Neural progenitor cell (in vitro differentiated cells): ENCODE results near the gene COMP. TPM values are rescaled to one million over a fixed set of nuclear protein-coding genes. Genes with fewer than 3 reads are reported as not detected.

Experiments used
- DNase-seq: peaks from one replicate; pipeline ENCODE4 v3.0.0-alpha.2; 2016; ENCODE audit warnings: low spot score
- H2AFZ ChIP-seq: fragments of 200-600 bp; sonication (generic); replicated peaks from 2 replicates; pipeline ENCODE4 v1.6.1; 2016; ENCODE audit warnings: antibody characterized with exemption
- H3F3A ChIP-seq: fragments of 200-600 bp; sonication (generic); 2 replicates; pipeline ENCODE4 v1.6.1; 2016; ENCODE audit warnings: antibody characterized with exemption, low read depth
- H3K27ac ChIP-seq: fragments of 200-600 bp; sonication (generic); 2 replicates; pipeline ENCODE4 v1.5.1; 2016; ENCODE audit warnings: mild to moderate bottlenecking
- H3K27me3 ChIP-seq: fragments of 200-600 bp; sonication (generic); 2 replicates; pipeline ENCODE4 v1.6.1; 2016; ENCODE audit warnings: mild to moderate bottlenecking, moderate library complexity
- H3K36me3 ChIP-seq: fragments of 200-600 bp; sonication (generic); 2 replicates; pipeline ENCODE4 v1.5.1; 2016
- H3K4me1 ChIP-seq: fragments of 200-600 bp; sonication (generic); 2 replicates; pipeline ENCODE4 v1.6.1; 2016; ENCODE audit warnings: mixed run types
- H3K4me2 ChIP-seq: fragments of 200-600 bp; sonication (generic); 2 replicates; pipeline ENCODE4 v1.6.1; 2016
- H3K4me3 ChIP-seq: fragments of 200-600 bp; sonication (generic); 2 replicates; pipeline ENCODE4 v1.5.1; 2016
- H3K79me2 ChIP-seq: fragments of 200-600 bp; sonication (generic); 2 replicates; pipeline ENCODE4 v1.6.1; 2016; ENCODE audit warnings: low read depth
- H3K9ac ChIP-seq: fragments of 200-600 bp; sonication (generic); 2 replicates; pipeline ENCODE4 v1.6.1; 2016
- H3K9me3 ChIP-seq: fragments of 200-600 bp; sonication (generic); 2 replicates; pipeline ENCODE4 v1.5.1; 2016; ENCODE audit warnings: low read depth
- H4K20me1 ChIP-seq: fragments of 200-600 bp; sonication (generic); 2 replicates; pipeline ENCODE4 v1.6.1; 2016; ENCODE audit warnings: low read depth
- H3K27ac Mint-ChIP-seq: 3 replicates; pipeline ENCODE4 v1.8.0; 2021; ENCODE audit warnings: mixed read lengths
- H3K27me3 Mint-ChIP-seq: 2 replicates; pipeline ENCODE4 v1.8.0; 2022; ENCODE audit warnings: low read depth, mild to moderate bottlenecking, inconsistent platforms, moderate library complexity, mixed read lengths; ENCODE audit not compliant: insufficient read depth
- H3K36me3 Mint-ChIP-seq: 3 replicates; pipeline ENCODE4 v1.8.0; 2021; ENCODE audit warnings: mixed read lengths
- H3K4me1 Mint-ChIP-seq: 3 replicates; pipeline ENCODE4 v1.8.0; 2021; ENCODE audit warnings: mixed read lengths
- H3K4me3 Mint-ChIP-seq: 3 replicates; pipeline ENCODE4 v1.8.0; 2021; ENCODE audit warnings: mild to moderate bottlenecking, moderate library complexity, mixed read lengths
- H3K9me3 Mint-ChIP-seq: 3 replicates; pipeline ENCODE4 v1.8.0; 2020; ENCODE audit warnings: mixed read lengths
- CTCF ChIP-seq: fragments of 200-600 bp; sonication (generic); IDR thresholded peaks from 2 replicates; pipeline ENCODE4 v1.5.1; 2017; ENCODE audit warnings: antibody characterized with exemption, mild to moderate bottlenecking
- EZH2 ChIP-seq: fragments of 200-600 bp; sonication (generic); IDR thresholded peaks from 2 replicates; pipeline ENCODE4 v1.6.1; 2017; ENCODE audit warnings: antibody characterized with exemption, mild to moderate bottlenecking, moderate library complexity
- EZH2phosphoT487 ChIP-seq: fragments of 200-600 bp; sonication (generic); IDR thresholded peaks from 2 replicates; pipeline ENCODE4 v1.6.1; 2017; ENCODE audit warnings: antibody characterized with exemption
- total RNA-seq: library from RNA; depleted of rRNA; stranded (reverse); fragments of >200 nt; gene quantifications from 2 replicates; pipeline ENCODE4 v1.2.3, GENCODE V29; 2015; ENCODE audit warnings: low replicate concordance

The COMP gene
- total RNA-seq, 1 donor from 2014 or later = not detected

GRCh38 chr19:18760440-18761383 is 30.4 kb downstream of the COMP start:
- Mint-ChIP-seq H3K36me3 (no peaks in the 10 kb centered on the region), H3K4me1 (no peaks in the 10 kb centered on the region), H3K27me3 (peaks cover 4% of the 10 kb centered on the region), H3K4me3 (no peak overlapping the region), H3K27ac (no peak overlapping the region), H3K9me3 (no peaks in the 10 kb centered on the region)
- Histone ChIP-seq H3K27ac (no peak overlapping the region), H3K4me2 (no peak overlapping the region), H3K9ac (no peak overlapping the region), H3K36me3 (no peaks in the 10 kb centered on the region), H3K79me2 (no peaks in the 10 kb centered on the region), H3K4me3 (no peak overlapping the region), H3K4me1 (no peaks in the 10 kb centered on the region), H3K9me3 (no peaks in the 10 kb centered on the region), H4K20me1 (peaks cover 8% of the 10 kb centered on the region), H2AFZ (no peak overlapping the region), H3F3A (no peaks in the 10 kb centered on the region), H3K27me3 (no peaks in the 10 kb centered on the region)
- DNase-seq = no peak
- no peak for TF ChIP-seq CTCF
- no peak for TF ChIP-seq EZH2
- no peak for TF ChIP-seq EZH2phosphoT487

- H3K36me3 ChIP-seq = no peaks in the 10 kb centered on the region
- H3F3A ChIP-seq = no peaks in the 10 kb centered on the region
- no peak overlapping the region for H3K4me2 ChIP-seq
- H3K79me2 ChIP-seq = no peaks in the 10 kb centered on the region
- DNase-seq = no peak
- H3K4me1 ChIP-seq = no peaks in the 10 kb centered on the region
- H3K27ac ChIP-seq = no peak overlapping the region
- peaks cover 8% of the 10 kb centered on the region for H4K20me1 ChIP-seq
- H3K36me3 Mint-ChIP-seq = no peaks in the 10 kb centered on the region
- no peaks in the 10 kb centered on the region for H3K4me1 Mint-ChIP-seq
- TF ChIP-seq EZH2phosphoT487 = no peak
- no peak for TF ChIP-seq CTCF
- TF ChIP-seq EZH2 = no peak
- H3K27ac Mint-ChIP-seq = no peak overlapping the region
- H3K27me3 ChIP-seq = no peaks in the 10 kb centered on the region
- H3K9me3 Mint-ChIP-seq = no peaks in the 10 kb centered on the region
- H2AFZ ChIP-seq = no peak overlapping the region
- H3K27me3 Mint-ChIP-seq = no peaks in the 10 kb centered on the region
- no peaks in the 10 kb centered on the region for H3K9me3 ChIP-seq
- no peak overlapping the region for H3K9ac ChIP-seq
- H3K4me3 Mint-ChIP-seq = no peak overlapping the region
- no peak overlapping the region for H3K4me3 ChIP-seq
These were observed 31.1 kb downstream of the COMP start for GRCh38 chr19:18759995-18760426.

- Mint-ChIP-seq H3K27ac (no peak overlapping the region), H3K27me3 (no peaks in the 10 kb centered on the region), H3K4me3 (no peak overlapping the region), H3K36me3 (peaks cover 2% of the 10 kb centered on the region), H3K9me3 (no peaks in the 10 kb centered on the region), H3K4me1 (no peaks in the 10 kb centered on the region)
- H3K9ac ChIP-seq = no peak overlapping the region
- H3K4me2 ChIP-seq = no peak overlapping the region
- H3K4me1 ChIP-seq = no peaks in the 10 kb centered on the region
- no peak for DNase-seq
- H3K27me3 ChIP-seq = no peaks in the 10 kb centered on the region
- TF ChIP-seq EZH2phosphoT487 = no peak
- no peak for TF ChIP-seq CTCF
- TF ChIP-seq EZH2 = no peak
- no peaks in the 10 kb centered on the region for H3K9me3 ChIP-seq
- peaks cover 8% of the 10 kb centered on the region for H4K20me1 ChIP-seq
- no peaks in the 10 kb centered on the region for H3K79me2 ChIP-seq
- no peak overlapping the region for H3K4me3 ChIP-seq
- H2AFZ ChIP-seq = no peak overlapping the region
- no peaks in the 10 kb centered on the region for H3K36me3 ChIP-seq
- no peak overlapping the region for H3K27ac ChIP-seq
- no peaks in the 10 kb centered on the region for H3F3A ChIP-seq
These were observed 31.7 kb downstream of the COMP start for GRCh38 chr19:18759304-18759994.
